Nephron progenitor cell (in vitro differentiated cells): ENCODE data around the gene ALDH9A1.
A peak's percentile ranks its signal among the peaks of the same experiment; 100 is the strongest.

Experiments
- DNase-seq: peaks from one replicate; pipeline ENCODE4 v3.0.0; 2021
- H3K27ac Mint-ChIP-seq: 2 replicates; pipeline ENCODE4 v1.8.0; 2021; ENCODE audit warnings: mild to moderate bottlenecking, moderate library complexity, mixed read lengths
- H3K27me3 Mint-ChIP-seq: 2 replicates; pipeline ENCODE4 v1.8.0; 2021; ENCODE audit warnings: mild to moderate bottlenecking, low read depth, mixed read lengths; ENCODE audit not compliant: poor library complexity
- H3K36me3 Mint-ChIP-seq: 2 replicates; pipeline ENCODE4 v1.8.0; 2021; ENCODE audit warnings: low read depth, mixed read lengths
- H3K4me1 Mint-ChIP-seq: 2 replicates; pipeline ENCODE4 v1.8.0; 2021; ENCODE audit warnings: mixed read lengths
- H3K4me3 Mint-ChIP-seq: 2 replicates; pipeline ENCODE4 v1.8.0; 2021; ENCODE audit warnings: mild to moderate bottlenecking, moderate library complexity, mixed read lengths
- H3K9me3 Mint-ChIP-seq: 2 replicates; pipeline ENCODE4 v1.8.0; 2021; ENCODE audit warnings: mild to moderate bottlenecking, moderate library complexity, mixed read lengths
- CTCF ChIP-seq: fragments of 200-600 bp; sonication (generic); IDR thresholded peaks from 2 replicates; pipeline ENCODE4 v1.5.0; 2021; ENCODE audit warnings: antibody characterized with exemption

Gene ALDH9A1

GRCh38 chr1:165696625-165697100, 1.7 kb downstream of the ALDH9A1 start:
- Mint-ChIP-seq H3K36me3 (peaks cover 54% of the 10 kb centered on the region), H3K4me1 (peaks cover 25% of the 10 kb centered on the region), H3K4me3 (peak overlapping the region; percentile 98), H3K27ac (no peak overlapping the region), H3K9me3 (peaks cover 28% of the 10 kb centered on the region), H3K27me3 (peaks cover 8% of the 10 kb centered on the region)
- DNase-seq: no peak
- no peak for TF ChIP-seq CTCF

DNA sequence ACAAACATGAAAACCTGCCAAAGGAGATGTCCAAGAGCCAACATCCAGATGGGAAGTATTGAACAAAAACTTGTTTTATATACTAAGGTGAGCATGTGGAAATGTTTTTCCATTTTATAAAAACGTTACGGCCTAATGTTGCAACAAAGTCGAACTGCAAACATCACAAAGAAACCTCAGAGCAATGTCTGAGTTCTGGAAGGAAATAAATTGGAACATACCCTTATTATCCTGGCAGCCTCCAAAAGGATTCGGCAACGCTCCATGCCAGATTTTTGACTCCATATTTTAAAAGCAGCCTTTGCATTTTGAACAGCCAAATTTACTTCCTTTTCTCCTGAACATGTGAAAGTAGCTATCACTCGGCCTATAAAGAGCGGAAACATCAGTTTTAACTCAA, 3.3 kb downstream of the ALDH9A1 start:
- Mint-ChIP-seq H3K27ac (no peak overlapping the region), H3K4me3 (no peak overlapping the region), H3K36me3 (peaks cover 70% of the 10 kb centered on the region), H3K9me3 (peaks cover 45% of the 10 kb centered on the region), H3K27me3 (no peaks in the 10 kb centered on the region), H3K4me1 (peaks cover 25% of the 10 kb centered on the region)
- no peak for TF ChIP-seq CTCF
- no peak for DNase-seq

DNA sequence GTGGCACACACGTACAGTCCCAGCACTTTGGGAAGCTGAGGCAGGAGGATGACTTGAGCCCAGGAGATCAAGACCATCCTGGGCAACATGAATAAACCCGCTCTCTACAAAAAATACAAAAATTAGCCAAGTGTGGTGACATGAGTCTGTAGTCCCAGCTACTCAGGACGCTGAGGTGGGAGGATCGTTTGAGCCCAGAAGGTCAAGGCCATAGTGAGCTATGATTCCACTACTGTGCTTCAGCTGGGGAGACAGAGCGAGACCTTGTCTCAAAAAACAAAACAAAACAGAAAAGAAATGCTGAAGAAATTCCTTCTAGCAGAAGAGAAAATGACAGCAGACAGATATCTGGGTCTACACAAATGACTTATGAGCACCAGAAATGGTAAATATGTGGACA, 10.3 kb downstream of the ALDH9A1 start:
- Mint-ChIP-seq H3K9me3 (peaks cover 57% of the 10 kb centered on the region), H3K4me3 (no peak overlapping the region), H3K27me3 (no peaks in the 10 kb centered on the region), H3K36me3 (peaks cover 82% of the 10 kb centered on the region), H3K27ac (no peak overlapping the region), H3K4me1 (no peaks in the 10 kb centered on the region)
- no peak for DNase-seq
- no peak for TF ChIP-seq CTCF

- Mint-ChIP-seq H3K36me3 (peaks cover 82% of the 10 kb centered on the region), H3K27me3 (no peaks in the 10 kb centered on the region), H3K9me3 (peaks cover 49% of the 10 kb centered on the region), H3K4me1 (no peaks in the 10 kb centered on the region), H3K4me3 (no peak overlapping the region), H3K27ac (no peak overlapping the region)
- no peak for DNase-seq
- no peak for TF ChIP-seq CTCF
These were observed 11.4 kb downstream of the ALDH9A1 start for GRCh38 chr1:165686971-165687433.

GRCh38 chr1:165686121-165686970, 12.0 kb downstream of the ALDH9A1 start:
- H3K4me3 Mint-ChIP-seq: no peak overlapping the region
- H3K4me1 Mint-ChIP-seq: no peaks in the 10 kb centered on the region
- peaks cover 82% of the 10 kb centered on the region for H3K36me3 Mint-ChIP-seq
- no peaks in the 10 kb centered on the region for H3K27me3 Mint-ChIP-seq
- peaks cover 43% of the 10 kb centered on the region for H3K9me3 Mint-ChIP-seq
- DNase-seq: no peak
- no peak for TF ChIP-seq CTCF
- no peak overlapping the region for H3K27ac Mint-ChIP-seq
